ENCODE data around the gene KBTBD3.

The KBTBD3 gene, protein sequence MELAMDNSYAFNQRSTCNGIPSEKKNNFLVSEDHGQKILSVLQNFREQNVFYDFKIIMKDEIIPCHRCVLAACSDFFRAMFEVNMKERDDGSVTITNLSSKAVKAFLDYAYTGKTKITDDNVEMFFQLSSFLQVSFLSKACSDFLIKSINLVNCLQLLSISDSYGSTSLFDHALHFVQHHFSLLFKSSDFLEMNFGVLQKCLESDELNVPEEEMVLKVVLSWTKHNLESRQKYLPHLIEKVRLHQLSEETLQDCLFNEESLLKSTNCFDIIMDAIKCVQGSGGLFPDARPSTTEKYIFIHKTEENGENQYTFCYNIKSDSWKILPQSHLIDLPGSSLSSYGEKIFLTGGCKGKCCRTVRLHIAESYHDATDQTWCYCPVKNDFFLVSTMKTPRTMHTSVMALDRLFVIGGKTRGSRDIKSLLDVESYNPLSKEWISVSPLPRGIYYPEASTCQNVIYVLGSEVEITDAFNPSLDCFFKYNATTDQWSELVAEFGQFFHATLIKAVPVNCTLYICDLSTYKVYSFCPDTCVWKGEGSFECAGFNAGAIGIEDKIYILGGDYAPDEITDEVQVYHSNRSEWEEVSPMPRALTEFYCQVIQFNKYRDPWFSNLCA

DNA sequence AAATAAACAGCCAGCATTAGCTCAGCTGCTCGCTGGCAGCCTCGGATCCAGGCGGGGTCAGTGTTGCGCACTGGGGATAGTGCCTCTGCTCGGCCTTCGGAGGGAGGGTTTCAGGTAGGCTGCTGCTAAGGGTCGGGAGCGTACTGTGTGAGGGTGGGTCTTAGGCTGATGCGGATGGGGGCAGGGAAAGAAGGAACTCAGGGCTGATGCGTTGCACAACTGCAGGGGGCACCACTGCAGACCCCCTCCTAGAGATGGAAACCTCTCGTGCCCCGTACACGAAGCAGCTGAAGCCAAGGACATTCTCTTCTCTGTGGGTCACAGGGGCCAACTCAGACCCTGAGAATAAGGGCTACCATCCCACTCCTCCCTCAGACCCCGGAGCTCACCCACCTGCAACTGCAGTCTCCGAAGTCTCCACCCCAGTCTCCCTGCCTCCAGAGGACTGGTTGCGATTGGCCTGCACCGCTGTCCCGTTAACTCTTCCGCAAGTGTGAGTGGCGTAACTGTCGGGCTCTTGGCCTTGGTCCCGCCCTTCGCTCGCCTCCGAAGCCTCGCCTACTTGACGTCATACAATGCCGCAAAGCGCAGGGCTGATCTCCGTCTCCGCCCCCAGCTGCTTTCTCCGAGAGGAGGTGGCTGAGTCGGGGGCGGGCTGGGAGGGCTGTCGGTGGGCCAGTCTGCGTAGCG lies at the start of gene KBTBD3:
Gene KBTBD3 (minus strand): TSS at position 429 of the 690 bp plus-strand sequence. CDS start 18,250 bp downstream, outside the sequence.
- peak; percentile 99 for DNase-seq (ENCODE audit: low spot score)

DNA sequence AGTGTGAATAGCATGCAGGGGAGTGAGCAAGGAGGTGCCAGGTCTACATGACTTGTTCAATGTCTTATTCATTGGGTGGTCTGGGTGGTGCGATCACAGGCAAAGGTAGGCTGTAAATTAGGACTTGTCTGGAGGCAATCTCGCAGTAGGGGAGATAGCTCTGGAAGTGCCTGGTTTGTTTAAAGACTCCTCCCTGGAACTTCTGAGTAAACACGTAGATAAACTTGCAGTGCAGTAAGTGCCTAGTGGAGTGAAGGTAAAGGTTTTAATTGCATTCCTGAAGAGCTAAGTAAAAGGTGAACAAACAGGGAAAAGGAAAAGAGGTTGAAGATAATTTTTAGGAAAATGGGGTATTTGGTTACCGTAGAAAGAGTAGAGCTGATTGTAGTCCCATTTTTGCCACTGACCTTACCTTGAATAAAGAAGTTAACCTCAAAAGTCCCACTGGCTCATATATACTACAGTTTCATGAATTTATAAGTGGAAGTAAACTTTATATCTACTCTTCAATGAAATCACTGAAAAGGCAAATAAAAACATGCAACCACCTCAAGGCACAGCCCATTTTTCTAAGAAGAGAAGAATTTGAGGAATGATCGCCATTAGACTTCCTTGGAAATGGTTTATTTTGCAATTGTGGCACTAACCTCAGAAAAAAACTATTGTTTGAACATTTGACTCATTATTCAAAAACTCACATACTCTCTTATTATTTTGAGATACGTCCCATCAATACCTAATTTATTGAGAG lies 44.6 kb upstream of the KBTBD3 start:
- no peak for DNase-seq (ENCODE audit: low spot score)

DNA sequence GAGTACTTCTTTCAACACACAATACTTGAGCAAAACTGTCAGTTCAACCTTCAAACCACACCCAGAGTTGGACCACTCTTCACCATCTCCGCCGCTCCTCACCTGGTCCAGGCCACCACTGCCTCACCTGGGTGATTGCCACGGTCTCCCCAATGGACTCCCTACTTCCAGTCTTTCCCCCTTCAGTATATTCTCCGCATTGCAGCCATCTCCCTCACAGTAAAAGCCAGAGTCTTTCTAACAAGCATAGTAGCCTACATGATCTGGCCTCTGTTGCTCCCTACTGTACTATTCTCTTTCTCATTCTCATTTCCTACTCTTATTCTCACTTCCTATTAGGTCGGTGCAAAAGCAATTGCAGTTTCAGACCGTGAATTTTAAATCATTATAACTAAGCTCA lies 28.8 kb upstream of the KBTBD3 start:
- DNase-seq (ENCODE audit: low spot score) = no peak

DNA sequence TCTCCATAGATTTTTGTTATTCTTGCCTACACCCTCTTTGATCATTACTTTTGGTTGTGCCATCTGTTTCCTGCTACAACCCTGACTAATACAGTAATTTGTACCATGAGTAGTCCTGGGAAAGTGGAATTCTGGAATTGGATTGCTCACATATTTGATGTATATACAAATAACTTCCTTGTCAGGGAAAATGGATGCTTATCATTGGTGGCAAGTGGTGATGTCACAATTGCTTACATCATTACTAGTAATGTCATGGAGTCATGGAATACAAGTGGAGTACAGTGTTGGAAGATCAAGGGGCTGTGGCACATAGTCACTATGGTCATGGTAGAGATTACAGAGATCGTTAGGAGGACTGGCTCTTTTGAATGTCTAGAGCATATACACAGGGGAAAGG lies 24.7 kb upstream of the KBTBD3 start:
- no peak for DNase-seq (ENCODE audit: low spot score)

DNA sequence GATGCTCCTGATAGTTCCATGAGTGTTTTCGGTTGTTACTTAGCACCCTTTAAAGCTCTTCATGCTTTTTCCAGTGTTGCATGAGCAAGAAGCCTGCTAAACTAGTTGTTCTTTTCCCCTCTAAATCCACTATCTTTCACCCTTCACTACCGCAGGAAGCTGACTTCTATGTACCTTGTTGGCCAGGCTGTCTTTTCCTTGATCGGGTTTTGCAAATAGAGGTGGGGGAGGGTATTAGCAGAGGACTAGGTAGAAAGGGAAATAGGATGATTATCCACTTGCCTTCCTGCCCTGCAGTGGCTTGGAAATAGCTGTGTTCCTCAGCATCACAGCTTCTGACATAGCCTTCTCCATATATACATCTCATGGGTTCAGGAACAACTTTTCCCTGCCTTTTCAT lies 24.2 kb upstream of the KBTBD3 start:
- DNase-seq (ENCODE audit: low spot score) = no peak

DNA sequence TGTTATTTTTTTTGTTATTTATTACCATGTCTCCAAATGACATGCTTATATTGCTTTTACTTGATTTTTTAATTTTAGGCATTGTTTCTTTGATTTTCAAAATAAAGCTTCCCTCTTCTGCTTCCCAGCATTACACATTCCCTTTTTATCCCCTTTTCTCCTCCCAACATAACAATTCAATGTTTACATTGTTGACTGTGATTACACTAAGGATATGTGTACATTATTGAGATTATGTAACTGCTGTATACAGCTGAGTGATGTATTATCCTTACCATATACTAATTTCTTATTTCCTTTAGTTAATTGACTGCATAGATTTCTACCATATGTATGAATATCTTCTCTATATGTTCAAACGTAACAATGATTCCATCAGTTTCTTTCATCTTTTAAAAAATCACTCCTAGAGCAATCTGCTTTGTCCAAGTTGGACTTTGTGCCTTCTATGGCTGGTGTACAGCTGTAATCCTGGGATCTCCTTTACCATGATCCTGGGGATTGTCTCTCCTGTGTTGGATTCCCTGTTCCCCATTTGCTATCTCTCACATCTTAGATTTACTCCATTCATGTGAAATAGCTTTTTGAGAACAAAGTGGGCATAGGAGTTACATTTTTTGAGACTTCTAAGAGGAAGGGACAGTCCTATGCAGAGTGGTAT lies 21.9 kb upstream of the KBTBD3 start:
- no peak for DNase-seq (ENCODE audit: low spot score)

DNA sequence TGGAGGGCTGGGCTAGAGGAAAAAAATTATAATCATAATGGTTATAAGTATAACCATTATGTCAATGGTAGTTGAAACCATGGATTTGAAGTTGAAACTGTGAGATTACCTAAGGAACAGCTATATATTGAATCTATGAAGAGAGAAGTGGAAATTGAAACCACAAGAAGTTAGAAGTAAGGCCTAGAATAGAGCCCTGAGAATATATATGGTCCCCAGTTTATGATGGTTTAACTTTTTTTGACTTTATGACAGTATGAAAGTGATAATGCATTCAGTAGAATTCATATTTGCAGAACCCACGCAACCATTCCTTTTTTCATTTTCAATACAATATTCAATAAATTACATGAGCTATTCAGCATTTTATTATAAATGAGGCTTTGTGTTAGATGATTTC lies 15.3 kb upstream of the KBTBD3 start:
- DNase-seq (ENCODE audit: low spot score) = no peak

DNA sequence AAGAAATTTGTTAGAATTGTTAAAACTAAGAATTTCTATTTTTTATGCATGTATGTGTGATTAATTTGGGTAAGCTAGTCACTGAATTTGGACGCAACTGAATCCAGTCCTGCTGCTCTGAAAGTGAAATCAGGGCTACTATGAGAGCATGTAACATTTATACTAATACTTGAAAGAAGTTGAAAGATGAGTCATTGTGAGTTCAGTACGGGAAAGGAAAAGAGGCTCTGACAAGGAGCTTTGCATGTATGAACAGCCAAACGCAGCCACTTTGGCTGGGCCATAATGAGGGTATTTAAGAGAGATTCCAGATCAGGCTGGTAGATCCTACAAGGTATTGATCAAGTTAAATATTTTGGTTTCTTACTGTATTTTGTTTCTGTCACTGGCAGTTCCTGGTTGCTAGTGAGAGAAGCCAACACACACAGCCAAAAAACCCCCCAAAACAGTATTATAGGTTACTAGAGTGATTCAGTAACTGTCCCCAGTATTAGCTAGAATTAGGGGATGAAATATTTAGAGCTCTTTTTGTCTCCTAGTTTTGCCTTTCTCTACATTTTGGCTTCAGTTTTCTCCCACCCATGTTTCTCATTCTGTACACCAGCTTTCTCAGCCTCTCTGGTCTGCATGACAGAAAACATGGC lies 14.5 kb upstream of the KBTBD3 start:
- DNase-seq (ENCODE audit: low spot score) = peak; percentile 78

DNA sequence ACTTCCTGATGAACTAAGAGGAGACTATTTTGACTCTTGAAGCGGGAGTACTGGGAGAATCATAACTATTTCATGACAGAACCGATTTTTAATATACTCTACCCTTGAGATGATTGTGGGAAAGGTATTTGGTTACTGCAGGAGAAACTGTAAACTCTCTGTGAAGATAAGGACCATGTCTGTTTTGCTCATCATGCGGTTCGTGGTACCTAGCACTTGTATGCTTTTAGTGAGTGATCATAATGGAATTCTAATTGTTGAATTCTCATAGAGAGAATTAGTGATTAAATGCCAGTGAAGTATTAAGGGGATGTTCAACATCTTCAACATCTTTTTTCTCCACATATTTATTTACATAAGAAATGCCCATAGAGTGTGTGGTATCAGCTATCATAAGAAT lies 11.7 kb upstream of the KBTBD3 start:
- no peak for DNase-seq (ENCODE audit: low spot score)

DNA sequence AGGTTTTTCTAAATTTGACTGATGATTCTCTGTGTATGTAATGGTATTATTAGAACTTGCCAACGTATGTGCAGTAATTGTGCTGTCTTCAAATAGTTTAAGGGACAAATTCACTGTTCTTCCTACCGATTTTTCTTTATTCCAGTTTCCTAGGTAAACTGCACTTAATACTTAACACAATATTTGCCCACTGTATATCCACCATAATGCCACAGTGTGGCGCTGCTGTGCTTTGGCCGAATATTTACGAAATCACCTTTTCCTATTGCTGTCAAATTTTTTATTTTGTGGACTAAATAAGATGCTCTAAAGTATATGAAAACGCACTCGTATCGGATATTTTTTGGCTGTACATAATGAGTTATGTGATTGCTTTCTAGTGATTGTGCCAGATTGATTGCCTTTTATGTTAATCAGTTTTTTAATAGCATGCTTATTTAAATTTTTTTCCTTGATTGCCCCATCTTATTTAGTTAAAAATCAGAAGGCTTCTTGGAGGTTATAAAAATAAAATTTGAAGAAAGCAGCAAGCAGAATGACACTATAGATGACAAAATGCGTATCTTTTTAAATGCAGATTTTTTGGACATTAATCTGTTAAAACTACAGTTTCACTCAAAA lies 10.8 kb upstream of the KBTBD3 start:
- peak; percentile 39 for DNase-seq (ENCODE audit: low spot score)

DNA sequence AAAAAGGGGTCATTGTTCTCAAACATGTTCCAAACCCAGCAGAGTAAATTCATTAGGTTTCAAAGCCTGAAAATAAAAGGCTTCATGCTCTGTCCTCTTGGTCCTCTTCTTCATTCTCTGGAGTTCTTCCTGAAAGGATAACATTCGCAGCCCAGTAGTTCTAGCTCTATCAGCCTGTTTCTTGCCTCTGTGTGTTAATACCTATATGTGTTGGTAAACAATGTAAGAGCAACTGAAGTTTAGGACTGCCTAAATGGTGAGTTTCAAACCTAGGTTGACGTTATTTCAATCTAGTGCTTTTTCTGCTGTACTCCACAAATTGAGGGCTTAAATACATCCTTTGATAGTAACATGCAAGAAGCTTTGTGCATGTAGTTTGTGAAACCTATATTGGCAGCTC lies 9.7 kb upstream of the KBTBD3 start:
- no peak for DNase-seq (ENCODE audit: low spot score)

DNA sequence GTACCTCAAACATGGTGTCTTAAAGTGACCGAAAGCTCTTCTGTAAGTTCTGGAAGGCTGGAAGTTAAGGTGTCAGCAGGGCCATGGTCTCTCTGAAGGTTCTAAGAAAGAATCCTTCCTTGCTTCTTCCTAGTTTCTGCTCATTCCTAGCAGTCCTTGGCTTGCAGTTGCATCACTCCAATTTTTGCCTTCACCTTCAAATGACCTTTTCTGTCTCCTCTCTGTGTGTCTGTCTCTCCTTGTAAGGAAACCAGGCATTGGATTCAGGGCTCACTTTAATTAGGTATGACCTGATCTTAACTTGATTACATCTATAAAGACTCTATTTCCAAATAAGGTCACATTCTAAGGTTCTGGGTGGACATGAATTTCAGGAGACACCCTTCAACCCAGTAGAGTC lies 9.0 kb upstream of the KBTBD3 start:
- DNase-seq (ENCODE audit: low spot score) = no peak

DNA sequence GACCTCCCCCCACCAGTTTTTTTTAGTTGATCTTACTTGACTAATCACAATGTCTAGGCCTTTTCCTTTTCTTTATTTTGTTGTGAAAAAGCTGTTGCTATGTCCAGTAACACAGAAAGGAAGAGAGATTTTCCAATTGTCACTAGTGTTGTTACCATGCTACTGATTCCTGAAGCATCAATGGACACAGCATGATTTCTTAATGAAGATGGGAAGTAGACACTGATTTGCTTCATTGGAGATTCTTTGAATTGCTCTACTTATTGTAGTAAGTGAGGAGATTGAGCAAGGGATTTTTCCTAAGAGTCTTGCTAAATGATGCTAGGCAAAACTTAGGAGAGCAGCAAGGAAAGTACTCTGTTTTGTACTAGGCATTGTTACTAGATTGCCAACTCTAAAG lies 4.9 kb upstream of the KBTBD3 start:
- DNase-seq (ENCODE audit: low spot score) = no peak

DNA sequence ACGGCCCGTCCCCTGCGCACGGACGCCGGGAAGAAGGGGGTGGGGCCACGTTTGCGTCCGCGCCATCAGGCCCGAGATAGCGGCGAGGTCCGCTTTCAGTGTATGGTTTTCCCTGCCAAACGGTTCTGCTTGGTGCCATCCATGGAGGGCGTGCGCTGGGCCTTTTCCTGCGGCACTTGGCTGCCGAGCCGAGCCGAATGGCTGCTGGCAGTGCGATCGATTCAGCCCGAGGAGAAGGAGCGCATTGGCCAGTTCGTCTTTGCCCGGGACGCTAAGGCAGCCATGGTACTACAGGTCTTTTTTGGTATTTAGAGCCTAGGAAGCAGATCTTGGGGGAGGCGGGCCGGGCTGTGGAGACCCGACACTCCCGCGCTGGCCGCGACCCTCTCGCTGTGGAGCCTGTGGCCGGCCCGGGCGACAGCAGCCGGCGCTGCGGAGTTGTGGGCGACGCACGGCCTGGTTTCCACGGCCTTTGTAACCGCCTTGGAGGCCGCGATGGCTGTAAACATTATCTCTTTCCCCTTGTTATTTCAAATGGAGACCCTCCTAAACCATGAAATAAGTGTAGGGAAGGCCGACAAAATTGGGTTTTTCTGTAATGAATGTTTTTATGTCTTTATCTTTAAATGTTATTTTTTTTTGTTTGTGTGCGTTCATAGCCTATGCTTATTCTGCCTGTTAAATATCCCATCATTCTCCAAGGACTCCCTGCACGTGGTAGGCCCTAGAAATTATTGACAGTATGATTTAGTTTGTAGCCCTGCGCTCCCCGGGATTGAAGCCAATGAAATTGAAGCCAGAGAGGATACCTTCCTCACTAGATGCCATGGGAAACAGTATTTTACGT lies 685 bp upstream of the KBTBD3 start, which contains the start of gene AASDHPPT:
Gene AASDHPPT (plus strand): TSS at position 54 of the 847 bp plus-strand sequence. CDS start 49 bp downstream, at position 103.
- no peak for DNase-seq (ENCODE audit: low spot score)

DNA sequence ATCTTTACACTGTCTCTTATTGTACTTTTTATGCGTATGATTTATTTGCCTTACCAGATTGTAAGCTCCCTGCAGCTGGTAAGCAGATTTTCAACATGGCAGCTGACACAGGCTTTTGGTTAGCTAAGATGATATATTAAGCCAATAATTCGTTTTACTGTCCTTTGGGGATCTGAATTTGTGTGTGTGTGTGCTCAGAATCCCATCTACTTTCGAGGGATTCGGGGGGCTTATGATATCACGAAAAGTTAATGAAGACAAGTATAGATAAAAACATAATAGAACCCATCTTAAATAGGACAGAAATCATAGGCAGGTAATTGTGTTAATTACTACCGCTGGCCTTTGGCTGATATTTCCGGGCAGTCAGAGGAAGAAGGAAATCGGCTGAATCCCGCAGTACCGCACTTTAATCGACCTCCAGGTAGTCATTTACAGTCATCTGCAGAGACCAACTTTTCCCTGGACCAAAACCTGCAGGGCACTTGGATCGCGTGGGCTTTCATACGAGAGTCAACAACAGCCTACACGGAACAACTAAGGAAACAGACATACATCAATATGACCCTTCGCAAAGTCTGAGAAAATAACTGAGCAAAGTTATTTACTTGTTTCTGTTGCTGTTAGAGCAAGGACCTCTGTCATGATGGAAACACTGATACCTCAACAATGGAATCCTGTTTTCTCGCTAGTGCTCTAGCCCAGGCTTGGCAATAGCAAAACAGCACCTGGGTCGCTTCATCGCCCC lies 802 bp downstream of the KBTBD3 start:
- no peak for DNase-seq (ENCODE audit: low spot score)

DNA sequence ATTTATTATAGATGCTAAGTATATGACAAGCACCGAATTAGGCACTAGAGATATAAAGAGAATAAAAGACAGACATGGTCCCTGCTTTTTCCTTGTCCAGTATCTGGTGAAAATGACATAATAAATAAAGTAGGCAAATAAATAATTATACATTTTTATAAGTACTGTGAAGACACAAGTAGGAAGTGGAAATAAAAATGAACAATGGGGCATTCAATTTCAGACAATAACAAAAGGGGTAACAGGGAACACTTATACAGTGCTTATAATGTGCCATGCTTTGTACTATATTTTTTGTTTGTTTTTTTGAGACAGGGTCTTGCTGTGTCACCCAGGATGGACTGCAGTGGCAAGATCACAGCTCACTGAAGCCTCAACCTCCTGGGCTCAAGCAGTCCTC lies 4.3 kb downstream of the KBTBD3 start:
- DNase-seq (ENCODE audit: low spot score) = no peak

DNA sequence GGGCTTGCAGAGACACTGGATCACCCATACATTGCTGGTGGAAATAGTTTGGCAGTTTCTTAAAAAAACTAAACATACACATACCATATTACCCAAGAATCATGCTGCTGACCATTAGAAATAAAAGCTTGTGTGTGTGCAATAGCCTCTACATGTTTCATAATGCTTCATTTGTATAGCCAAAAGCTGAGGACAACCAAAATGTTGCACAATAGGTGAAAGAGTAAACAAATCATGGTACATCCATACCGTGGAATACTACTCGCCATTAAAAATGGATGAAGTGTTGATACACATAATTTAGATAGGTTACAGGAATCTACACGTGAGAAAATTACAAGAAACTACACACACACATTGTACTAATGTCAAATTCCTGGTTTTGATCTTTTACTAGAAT lies 6.5 kb downstream of the KBTBD3 start:
- DNase-seq (ENCODE audit: low spot score) = no peak

DNA sequence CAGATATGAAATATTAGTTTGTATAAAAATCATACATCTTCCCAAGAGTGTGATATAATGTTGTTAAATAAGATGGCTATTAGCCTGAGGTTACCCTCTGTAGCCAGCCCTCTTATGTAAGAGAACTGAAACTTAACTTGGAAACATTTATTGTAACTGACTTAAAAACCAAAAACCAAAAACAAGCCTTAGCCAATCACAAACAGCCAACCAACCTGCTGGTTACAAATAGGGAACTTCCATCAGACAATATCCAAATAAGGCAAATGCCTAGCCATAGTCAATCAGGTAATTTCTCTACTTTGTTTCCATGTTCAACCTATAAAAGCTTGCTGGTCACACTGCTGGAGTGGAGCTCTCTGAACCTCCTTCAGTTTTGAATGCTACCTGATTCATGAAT lies 14.1 kb downstream of the KBTBD3 start:
- peak; percentile 14 for DNase-seq (ENCODE audit: low spot score)
